Measurements from ENCODE around the gene RBM47.

DNA sequence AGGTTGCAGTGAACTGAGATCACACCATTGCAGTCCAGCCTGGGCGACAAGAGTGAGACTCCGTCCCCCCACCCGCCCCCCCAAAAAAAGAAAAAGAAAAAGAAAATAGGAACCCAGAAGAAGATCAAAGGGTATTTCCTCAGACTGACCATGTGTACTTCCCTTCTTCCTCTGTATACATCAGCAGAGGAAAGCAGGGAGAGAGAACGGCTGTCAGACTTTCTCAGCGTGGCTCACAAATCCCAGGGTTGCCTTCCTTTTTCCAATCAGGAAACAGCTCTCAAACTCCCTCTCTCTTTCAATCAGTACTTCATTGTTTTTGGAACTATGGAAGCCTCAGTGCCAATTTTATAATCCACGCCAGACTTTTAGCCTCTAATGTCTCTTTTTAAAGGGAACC is 235.4 kb downstream of the RBM47 start:
- TF ChIP-seq, protein P1, sequence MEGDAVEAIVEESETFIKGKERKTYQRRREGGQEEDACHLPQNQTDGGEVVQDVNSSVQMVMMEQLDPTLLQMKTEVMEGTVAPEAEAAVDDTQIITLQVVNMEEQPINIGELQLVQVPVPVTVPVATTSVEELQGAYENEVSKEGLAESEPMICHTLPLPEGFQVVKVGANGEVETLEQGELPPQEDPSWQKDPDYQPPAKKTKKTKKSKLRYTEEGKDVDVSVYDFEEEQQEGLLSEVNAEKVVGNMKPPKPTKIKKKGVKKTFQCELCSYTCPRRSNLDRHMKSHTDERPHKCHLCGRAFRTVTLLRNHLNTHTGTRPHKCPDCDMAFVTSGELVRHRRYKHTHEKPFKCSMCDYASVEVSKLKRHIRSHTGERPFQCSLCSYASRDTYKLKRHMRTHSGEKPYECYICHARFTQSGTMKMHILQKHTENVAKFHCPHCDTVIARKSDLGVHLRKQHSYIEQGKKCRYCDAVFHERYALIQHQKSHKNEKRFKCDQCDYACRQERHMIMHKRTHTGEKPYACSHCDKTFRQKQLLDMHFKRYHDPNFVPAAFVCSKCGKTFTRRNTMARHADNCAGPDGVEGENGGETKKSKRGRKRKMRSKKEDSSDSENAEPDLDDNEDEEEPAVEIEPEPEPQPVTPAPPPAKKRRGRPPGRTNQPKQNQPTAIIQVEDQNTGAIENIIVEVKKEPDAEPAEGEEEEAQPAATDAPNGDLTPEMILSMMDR (IDR thresholded peaks at IDR 0.05), result no peak
- TF ChIP-seq POLR2A (IDR thresholded peaks at IDR 0.05), result no peak

Measured in vagina (tissue), 2 donors.